Measurements from ENCODE around the gene PARM1. TPM values are rescaled to one million over a fixed set of nuclear protein-coding genes. Genes with fewer than 3 reads are reported as not detected.

PARM1 gene
- total RNA-seq, 1 donor from 2014 or later = not detected

- H3K9me3 Mint-ChIP-seq (ENCODE audit: unreplicated experiment) = no peaks in the 10 kb centered on the region
Observed at GRCh38 chr4:75048208-75048879, 115.4 kb downstream of the PARM1 start.

DNA sequence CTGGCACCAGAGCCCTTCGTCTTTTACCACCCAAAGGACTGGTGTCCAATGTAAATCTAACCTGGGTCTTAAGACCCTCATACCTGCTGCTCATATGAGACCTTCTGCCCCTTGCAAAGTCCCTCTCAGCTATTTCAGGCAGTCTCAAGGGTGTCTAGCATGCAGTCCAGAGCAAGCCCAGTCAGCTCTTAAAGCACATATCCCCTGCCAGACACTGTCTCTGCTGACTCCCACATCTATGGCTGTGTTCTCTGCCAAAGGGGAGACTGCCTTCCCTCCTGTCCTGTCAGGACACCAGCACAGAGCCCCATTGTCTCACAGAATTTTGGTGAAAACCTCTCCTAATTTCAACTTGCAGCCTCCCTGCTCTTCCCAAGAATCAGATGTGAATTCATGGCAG is 118.5 kb downstream of the PARM1 start:
- Mint-ChIP-seq H3K36me3 (ENCODE audit: unreplicated experiment) (no peaks in the 10 kb centered on the region), H3K27me3 (ENCODE audit: unreplicated experiment) (peaks cover 7% of the 10 kb centered on the region), H3K27ac (ENCODE audit: unreplicated experiment) (no peak overlapping the region), H3K4me3 (ENCODE audit: unreplicated experiment) (no peak overlapping the region), H3K4me1 (ENCODE audit: unreplicated experiment) (no peaks in the 10 kb centered on the region), H3K9me3 (ENCODE audit: unreplicated experiment) (no peaks in the 10 kb centered on the region)
- DNase-seq (ENCODE audit: extremely low spot score, unreplicated experiment) = no peak
- no peak for TF ChIP-seq CTCF (IDR thresholded peaks at IDR 0.05)

More at GRCh38 chr4:75048208-75048879, 115.4 kb downstream of the PARM1 start:
- Mint-ChIP-seq H3K36me3 (ENCODE audit: unreplicated experiment) (no peaks in the 10 kb centered on the region), H3K27me3 (ENCODE audit: unreplicated experiment) (peaks cover 7% of the 10 kb centered on the region), H3K4me3 (ENCODE audit: unreplicated experiment) (no peak overlapping the region), H3K4me1 (ENCODE audit: unreplicated experiment) (no peaks in the 10 kb centered on the region), H3K27ac (ENCODE audit: unreplicated experiment) (no peak overlapping the region)
- TF ChIP-seq CTCF (IDR thresholded peaks at IDR 0.05) = no peak
- DNase-seq (ENCODE audit: extremely low spot score, unreplicated experiment) = no peak

DNA sequence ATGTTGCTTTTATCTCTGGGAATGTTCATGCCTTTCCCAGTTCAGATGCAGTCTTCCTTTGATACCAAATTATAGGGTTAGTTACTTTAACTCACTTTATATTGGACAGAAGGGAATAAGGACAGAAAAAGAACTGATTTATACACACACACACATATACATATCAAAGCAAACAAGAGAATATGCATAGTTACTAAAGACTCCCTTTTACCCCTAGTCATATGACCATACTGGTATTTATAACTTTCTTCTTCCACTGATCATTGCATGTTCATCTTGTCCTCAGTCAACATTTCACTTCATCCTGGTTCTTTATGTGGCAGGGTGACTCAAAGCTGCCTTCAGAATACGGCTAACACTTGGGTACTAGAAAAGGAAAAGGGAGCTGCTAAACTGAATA is 120.4 kb downstream of the PARM1 start:
- no peak for TF ChIP-seq CTCF (IDR thresholded peaks at IDR 0.05)
- no peaks in the 10 kb centered on the region for H3K9me3 Mint-ChIP-seq (ENCODE audit: unreplicated experiment)
- no peaks in the 10 kb centered on the region for H3K4me1 Mint-ChIP-seq (ENCODE audit: unreplicated experiment)
- H3K27ac Mint-ChIP-seq (ENCODE audit: unreplicated experiment) = no peak overlapping the region
- DNase-seq (ENCODE audit: extremely low spot score, unreplicated experiment) = no peak
- H3K27me3 Mint-ChIP-seq (ENCODE audit: unreplicated experiment) = peaks cover 7% of the 10 kb centered on the region
- H3K4me3 Mint-ChIP-seq (ENCODE audit: unreplicated experiment) = no peak overlapping the region
- H3K36me3 Mint-ChIP-seq (ENCODE audit: unreplicated experiment) = no peaks in the 10 kb centered on the region

DNA sequence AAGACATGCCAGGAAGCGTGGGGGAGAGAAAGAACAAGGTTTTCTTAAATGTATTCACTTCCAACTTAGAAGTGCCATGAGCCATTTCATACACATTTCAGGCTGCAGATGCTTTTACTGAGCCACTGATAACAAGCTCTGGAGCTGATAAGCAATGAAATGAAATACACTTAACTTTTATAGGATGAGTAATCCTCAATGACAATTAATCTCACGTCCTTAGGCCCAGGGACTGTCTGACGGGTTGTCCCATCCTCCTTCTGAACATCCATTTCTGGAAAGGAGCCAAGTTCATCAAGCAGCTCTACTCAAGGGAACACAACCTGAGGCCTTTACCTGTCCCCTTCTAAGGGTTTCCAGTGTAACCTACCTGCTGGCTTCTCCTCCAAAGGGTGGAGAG is 121.2 kb downstream of the PARM1 start:
- H3K36me3 Mint-ChIP-seq (ENCODE audit: unreplicated experiment) = no peaks in the 10 kb centered on the region
- TF ChIP-seq CTCF (IDR thresholded peaks at IDR 0.05) = no peak
- DNase-seq (ENCODE audit: extremely low spot score, unreplicated experiment) = no peak
- peaks cover 7% of the 10 kb centered on the region for H3K27me3 Mint-ChIP-seq (ENCODE audit: unreplicated experiment)
- H3K4me3 Mint-ChIP-seq (ENCODE audit: unreplicated experiment) = no peak overlapping the region
- H3K27ac Mint-ChIP-seq (ENCODE audit: unreplicated experiment) = no peak overlapping the region
- H3K4me1 Mint-ChIP-seq (ENCODE audit: unreplicated experiment) = no peaks in the 10 kb centered on the region
- no peaks in the 10 kb centered on the region for H3K9me3 Mint-ChIP-seq (ENCODE audit: unreplicated experiment)

DNA sequence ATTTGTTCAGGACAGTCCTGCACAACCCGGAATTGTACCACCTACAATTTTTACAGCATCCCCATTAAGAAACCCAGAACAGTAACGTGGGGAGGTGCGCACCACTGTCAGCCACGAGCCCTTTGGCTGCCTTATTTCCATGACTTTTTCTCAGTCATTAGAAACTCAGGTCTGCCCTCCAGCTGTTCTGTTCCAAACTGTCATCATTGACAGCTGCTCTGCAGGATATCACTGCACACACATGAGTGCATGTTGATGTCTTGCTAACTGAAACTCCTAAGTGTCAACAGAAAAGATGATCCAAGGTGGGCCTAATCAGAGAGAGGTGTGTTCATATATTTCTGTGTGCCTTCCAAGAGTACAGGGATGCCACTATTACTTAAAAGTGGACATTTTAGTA is 123.4 kb downstream of the PARM1 start:
- no peak overlapping the region for H3K27ac Mint-ChIP-seq (ENCODE audit: unreplicated experiment)

More for the DNA sequence above, 123.4 kb downstream of the PARM1 start:
- DNase-seq (ENCODE audit: extremely low spot score, unreplicated experiment) = no peak
- no peak for TF ChIP-seq CTCF (IDR thresholded peaks at IDR 0.05)
- Mint-ChIP-seq H3K4me1 (ENCODE audit: unreplicated experiment) (no peaks in the 10 kb centered on the region), H3K27me3 (ENCODE audit: unreplicated experiment) (peaks cover 2% of the 10 kb centered on the region), H3K36me3 (ENCODE audit: unreplicated experiment) (no peaks in the 10 kb centered on the region), H3K4me3 (ENCODE audit: unreplicated experiment) (no peak overlapping the region), H3K9me3 (ENCODE audit: unreplicated experiment) (no peaks in the 10 kb centered on the region)

Measured in osteocyte (in vitro differentiated cells).